SU-DHL-6 (cell line): ENCODE data around the gene THAP7.

Experiments used
- EZH2phosphoT487 ChIP-seq: fragments of 200-600 bp; sonication (generic), shearing (Covaris generic); conservative IDR thresholded peaks from 2 replicates; pipeline ENCODE4 v1.6.1; 2018; ENCODE audit warnings: mild to moderate bottlenecking, antibody characterized with exemption, low read length, moderate library complexity, mixed read lengths
- TF ChIP-seq, protein P1 (sequence below): fragments of 200-600 bp; sonication (generic); IDR thresholded peaks from one replicate; pipeline ENCODE4 v1.5.1; 2017; ENCODE audit warnings: antibody characterized with exemption, mild to moderate bottlenecking, low read length, moderate library complexity; ENCODE audit not compliant: insufficient read depth, poor library complexity, severe bottlenecking

GRCh38 chr22:20979243-20979809 is 22.6 kb downstream of the THAP7 start:
- no peak for TF ChIP-seq EZH2phosphoT487
- TF ChIP-seq, protein P1, sequence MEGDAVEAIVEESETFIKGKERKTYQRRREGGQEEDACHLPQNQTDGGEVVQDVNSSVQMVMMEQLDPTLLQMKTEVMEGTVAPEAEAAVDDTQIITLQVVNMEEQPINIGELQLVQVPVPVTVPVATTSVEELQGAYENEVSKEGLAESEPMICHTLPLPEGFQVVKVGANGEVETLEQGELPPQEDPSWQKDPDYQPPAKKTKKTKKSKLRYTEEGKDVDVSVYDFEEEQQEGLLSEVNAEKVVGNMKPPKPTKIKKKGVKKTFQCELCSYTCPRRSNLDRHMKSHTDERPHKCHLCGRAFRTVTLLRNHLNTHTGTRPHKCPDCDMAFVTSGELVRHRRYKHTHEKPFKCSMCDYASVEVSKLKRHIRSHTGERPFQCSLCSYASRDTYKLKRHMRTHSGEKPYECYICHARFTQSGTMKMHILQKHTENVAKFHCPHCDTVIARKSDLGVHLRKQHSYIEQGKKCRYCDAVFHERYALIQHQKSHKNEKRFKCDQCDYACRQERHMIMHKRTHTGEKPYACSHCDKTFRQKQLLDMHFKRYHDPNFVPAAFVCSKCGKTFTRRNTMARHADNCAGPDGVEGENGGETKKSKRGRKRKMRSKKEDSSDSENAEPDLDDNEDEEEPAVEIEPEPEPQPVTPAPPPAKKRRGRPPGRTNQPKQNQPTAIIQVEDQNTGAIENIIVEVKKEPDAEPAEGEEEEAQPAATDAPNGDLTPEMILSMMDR = no peak
